H9 (cell line): ENCODE results near the gene FOXM1. TPM values are rescaled to one million over a fixed set of nuclear protein-coding genes. Genes with fewer than 3 reads are reported as not detected.
A peak's percentile ranks its signal among the peaks of the same experiment; 100 is the strongest.

Source experiments
- DNase-seq: peaks from one replicate; pipeline ENCODE4 v3.0.0-alpha.2; 2017
- H2AFZ ChIP-seq: one replicate; pipeline ENCODE4 v1.6.1; 2013; ENCODE audit warnings: mild to moderate bottlenecking, low read length, control low read depth, moderate library complexity
- H2AK5ac ChIP-seq: 2 replicates; pipeline ENCODE4 v1.6.1; 2013; ENCODE audit warnings: low read length, control low read depth, mixed read lengths; ENCODE audit not compliant: insufficient read length
- H2BK120ac ChIP-seq: one replicate; pipeline ENCODE4 v1.6.1; 2013; ENCODE audit warnings: low read depth, mild to moderate bottlenecking, low read length, control low read depth, inconsistent platforms; ENCODE audit not compliant: poor library complexity, severe bottlenecking
- H2BK12ac ChIP-seq: 2 replicates; pipeline ENCODE4 v1.6.1; 2013; ENCODE audit warnings: low read length, control low read depth, mixed read lengths, low read depth; ENCODE audit not compliant: insufficient read length
- H2BK15ac ChIP-seq: 2 replicates; pipeline ENCODE4 v1.6.1; 2013; ENCODE audit warnings: low read depth, low read length, control low read depth
- H2BK20ac ChIP-seq: one replicate; pipeline ENCODE4 v1.6.1; 2013; ENCODE audit warnings: low read depth, mild to moderate bottlenecking, low read length, control low read depth, inconsistent platforms; ENCODE audit not compliant: poor library complexity, severe bottlenecking
- H2BK5ac ChIP-seq: 2 replicates; pipeline ENCODE4 v1.6.1; 2013; ENCODE audit warnings: low read length, control low read depth, mixed read lengths; ENCODE audit not compliant: insufficient read length
- H3K14ac ChIP-seq: 2 replicates; pipeline ENCODE4 v1.6.1; 2013; ENCODE audit warnings: low read length, control low read depth; ENCODE audit not compliant: insufficient read depth
- H3K18ac ChIP-seq: 2 replicates; pipeline ENCODE4 v1.6.1; 2013; ENCODE audit warnings: low read depth, mild to moderate bottlenecking, mixed read lengths, low read length, control low read depth; ENCODE audit not compliant: insufficient read length
- H3K23ac ChIP-seq: 2 replicates; pipeline ENCODE4 v1.6.1; 2013; ENCODE audit warnings: low read length, control low read depth, mixed read lengths, low read depth; ENCODE audit not compliant: insufficient read length
- H3K23me2 ChIP-seq: 2 replicates; pipeline ENCODE4 v1.6.1; 2013; ENCODE audit warnings: low read depth, mild to moderate bottlenecking, mixed read lengths, low read length, control low read depth; ENCODE audit not compliant: insufficient read length, poor library complexity, severe bottlenecking
- H3K27ac ChIP-seq: 2 replicates; pipeline ENCODE4 v1.5.1; 2013; ENCODE audit warnings: low read length, control low read depth, mixed read lengths, low read depth; ENCODE audit not compliant: insufficient read length
- H3K27me3 ChIP-seq: 2 replicates; pipeline ENCODE4 v1.6.1; 2013; ENCODE audit warnings: low read length, control low read depth, inconsistent platforms; ENCODE audit not compliant: insufficient read depth
- H3K4ac ChIP-seq: 2 replicates; pipeline ENCODE4 v1.6.1; 2013; ENCODE audit warnings: low read depth, mild to moderate bottlenecking, control low read depth, inconsistent platforms, low read length, moderate library complexity
- H3K4me1 ChIP-seq: 2 replicates; pipeline ENCODE4 v1.6.1; 2013; ENCODE audit warnings: low read length, control low read depth, inconsistent platforms; ENCODE audit not compliant: insufficient read depth
- H3K4me2 ChIP-seq: 2 replicates; pipeline ENCODE4 v1.6.1; 2013; ENCODE audit warnings: low read length, control low read depth, mixed read lengths; ENCODE audit not compliant: insufficient read length, insufficient read depth
- H3K56ac ChIP-seq: 2 replicates; pipeline ENCODE4 v1.6.1; 2013; ENCODE audit warnings: low read depth, mild to moderate bottlenecking, mixed read lengths, low read length, control low read depth; ENCODE audit not compliant: insufficient read length
- H3K79me1 ChIP-seq: 2 replicates; pipeline ENCODE4 v1.6.1; 2013; ENCODE audit warnings: low read depth, mild to moderate bottlenecking, moderate library complexity, low read length, control low read depth, inconsistent platforms; ENCODE audit not compliant: insufficient read depth, poor library complexity, severe bottlenecking
- H3K79me2 ChIP-seq: 2 replicates; pipeline ENCODE4 v1.6.1; 2013; ENCODE audit warnings: low read length, control low read depth, inconsistent platforms; ENCODE audit not compliant: insufficient read depth
- H3K9ac ChIP-seq: 2 replicates; pipeline ENCODE4 v1.6.1; 2013; ENCODE audit warnings: low read length, control low read depth, mixed read lengths; ENCODE audit not compliant: insufficient read length; ENCODE audit errors: extremely low read depth
- H3K9me3 ChIP-seq: one replicate; pipeline ENCODE4 v1.6.1; 2013; ENCODE audit warnings: low read depth, low read length, inconsistent platforms; ENCODE audit not compliant: control insufficient read depth
- H3T11ph ChIP-seq: one replicate; pipeline ENCODE4 v1.6.1; 2013; ENCODE audit warnings: mild to moderate bottlenecking, low read length, control low read depth, inconsistent platforms
- H4K20me1 ChIP-seq: one replicate; pipeline ENCODE4 v1.6.1; 2013; ENCODE audit not compliant: control insufficient read depth, insufficient read length, insufficient read depth
- H4K5ac ChIP-seq: 2 replicates; pipeline ENCODE4 v1.6.1; 2013; ENCODE audit warnings: low read depth, mild to moderate bottlenecking, mixed read lengths, low read length, control low read depth; ENCODE audit not compliant: insufficient read length
- H4K8ac ChIP-seq: replicated peaks from 2 replicates; pipeline ENCODE4 v1.6.1; 2013; ENCODE audit warnings: low read length, control low read depth, mixed read lengths, low read depth; ENCODE audit not compliant: insufficient read length
- H4K91ac ChIP-seq: 2 replicates; pipeline ENCODE4 v1.6.1; 2013; ENCODE audit warnings: low read depth, mild to moderate bottlenecking, moderate library complexity, mixed read lengths, low read length, control low read depth; ENCODE audit not compliant: insufficient read length
- H3K27ac Mint-ChIP-seq, 3 experiments: 2 replicates in 2 of 3; 3 replicates in 1 of 3; pipeline ENCODE4 v1.8.0; 2020 to 2021; ENCODE audit warnings: mixed read lengths in 3 of 3, mild to moderate bottlenecking in 1 of 3, moderate library complexity in 1 of 3
- H3K27me3 Mint-ChIP-seq: 2 replicates; pipeline ENCODE4 v1.8.0; 2021; ENCODE audit warnings: low read depth, mild to moderate bottlenecking, moderate library complexity, mixed read lengths
- H3K36me3 Mint-ChIP-seq, 3 experiments: 2 replicates in 2 of 3; 3 replicates in 1 of 3; pipeline ENCODE4 v1.8.0; 2020 to 2021; ENCODE audit warnings: low read depth in 3 of 3, mixed read lengths in 3 of 3; ENCODE audit not compliant: insufficient read depth in 1 of 3
- H3K4me1 Mint-ChIP-seq, 2 experiments: 2 replicates each; pipeline ENCODE4 v1.8.0; 2020; ENCODE audit warnings: mixed read lengths in 2 of 2
- H3K4me3 Mint-ChIP-seq, 2 experiments: 2 replicates in 1 of 2; 3 replicates in 1 of 2; pipeline ENCODE4 v1.8.0; 2020 to 2021; ENCODE audit warnings: mild to moderate bottlenecking in 2 of 2, mixed read lengths in 2 of 2, moderate library complexity in 1 of 2
- H3K9me3 Mint-ChIP-seq, 2 experiments: 2 replicates in 1 of 2; 3 replicates in 1 of 2; pipeline ENCODE4 v1.8.0; 2020; ENCODE audit warnings: mild to moderate bottlenecking in 2 of 2, mixed read lengths in 2 of 2, moderate library complexity in 1 of 2
- CTCF ChIP-seq: fragments of 200-600 bp; sonication (generic); conservative IDR thresholded peaks from 3 replicates; pipeline ENCODE4 v1.8.0; 2021; ENCODE audit warnings: antibody characterized with exemption, mild to moderate bottlenecking
- WGBS: extraction: QIAGEN DNeasy Blood & Tissue Kit; methylation state at CpG from one replicate; pipeline ENCODE4 v1.1.7; 2013; ENCODE audit warnings: missing lambda C conversion rate, low lambda C conversion rate, mixed read lengths; ENCODE audit not compliant: insufficient read length; ENCODE audit errors: extremely low coverage; 5-methylcytosine and 5-hydroxymethylcytosine counted together
- total RNA-seq: library from RNA; stranded (reverse); gene quantifications from 2 replicates; pipeline ENCODE4 v1.2.1, GENCODE V29; 2021

The FOXM1 gene
- total RNA-seq, 1 experiment from 2014 or later = 109 TPM

GRCh38 chr12:2819810-2820209, 57.2 kb downstream of the FOXM1 start:
- no peak overlapping the region for H2BK12ac ChIP-seq
- peak overlapping the region; percentile 21 to 95 (median 77); a peak in 5 of 7 replicates for H3K27ac Mint-ChIP-seq
- no peak overlapping the region for H3K4me2 ChIP-seq
- H3K79me2 ChIP-seq = no peaks in the 10 kb centered on the region
- no peaks in the 10 kb centered on the region for H3K79me1 ChIP-seq
- H3K4me1 ChIP-seq = no peaks in the 10 kb centered on the region
- H3T11ph ChIP-seq = no peak overlapping the region
- no peak overlapping the region for H2BK15ac ChIP-seq
- H4K91ac ChIP-seq = no peak overlapping the region
- H3K4me3 Mint-ChIP-seq = peak overlapping the region; percentile 10 to 15; a peak in 2 of 5 replicates
- H3K27me3 ChIP-seq = no peaks in the 10 kb centered on the region
- no peak overlapping the region for H4K8ac ChIP-seq
- no peak overlapping the region for H3K23ac ChIP-seq
- peaks cover 51 to 76% (median 75%) of the 10 kb centered on the region in 3 experiments for H3K36me3 Mint-ChIP-seq
- H3K9ac ChIP-seq = no peak overlapping the region
- H4K5ac ChIP-seq = no peak overlapping the region
- WGBS = no CpG with 5 or more reads among the region's 15 CpGs
- peaks cover 19 to 27% of the 10 kb centered on the region in 2 experiments for H3K4me1 Mint-ChIP-seq
- no peak overlapping the region for H3K4ac ChIP-seq
- H3K9me3 Mint-ChIP-seq = no peaks in the 10 kb centered on the region; a peak in 1 of 5 replicates
- no peak overlapping the region for H2AK5ac ChIP-seq
- no peaks in the 10 kb centered on the region for H4K20me1 ChIP-seq
- no peaks in the 10 kb centered on the region for H3K9me3 ChIP-seq
- no peak for DNase-seq
- no peak overlapping the region for H3K14ac ChIP-seq
- TF ChIP-seq CTCF = no peak
- H2BK120ac ChIP-seq = no peak overlapping the region
- H3K23me2 ChIP-seq = no peaks in the 10 kb centered on the region
- H3K27ac ChIP-seq = no peak overlapping the region
- H3K56ac ChIP-seq = no peak overlapping the region
- H2BK20ac ChIP-seq = no peak overlapping the region
- no peaks in the 10 kb centered on the region for H3K27me3 Mint-ChIP-seq
- H2BK5ac ChIP-seq = no peak overlapping the region
- no peak overlapping the region for H3K18ac ChIP-seq
- no peak overlapping the region for H2AFZ ChIP-seq
